Suppressor macrophage treated with lipopolysaccharide for 4 hours (primary cell): ENCODE measurements around the gene TBC1D14.

ENCODE experiments used
- DNase-seq: peaks from one replicate; pipeline ENCODE4 v3.0.0-alpha.2; 2020

The TBC1D14 gene

DNA sequence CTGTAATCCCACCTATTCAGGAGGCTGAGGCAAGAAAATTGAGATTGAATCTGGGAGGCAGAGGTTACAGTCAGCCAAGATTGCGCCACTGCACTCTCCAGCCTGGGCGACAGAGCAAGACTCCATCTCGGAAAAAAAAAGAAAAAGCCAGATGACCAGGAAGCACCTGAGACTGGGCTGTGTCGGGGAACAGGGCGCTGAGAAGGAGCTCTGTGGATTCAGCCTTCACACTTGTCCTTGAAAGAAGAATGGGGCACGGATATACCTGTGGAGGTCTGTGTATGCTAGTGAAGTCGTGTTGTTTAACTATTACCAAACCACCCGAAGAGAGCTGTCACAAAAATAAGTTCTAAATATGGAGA, 94.2 kb downstream of the TBC1D14 start:
- DNase-seq, result no peak

- DNase-seq, result no peak
These were observed 94.7 kb downstream of the TBC1D14 start for GRCh38 chr4:7004331-7004730.

DNA sequence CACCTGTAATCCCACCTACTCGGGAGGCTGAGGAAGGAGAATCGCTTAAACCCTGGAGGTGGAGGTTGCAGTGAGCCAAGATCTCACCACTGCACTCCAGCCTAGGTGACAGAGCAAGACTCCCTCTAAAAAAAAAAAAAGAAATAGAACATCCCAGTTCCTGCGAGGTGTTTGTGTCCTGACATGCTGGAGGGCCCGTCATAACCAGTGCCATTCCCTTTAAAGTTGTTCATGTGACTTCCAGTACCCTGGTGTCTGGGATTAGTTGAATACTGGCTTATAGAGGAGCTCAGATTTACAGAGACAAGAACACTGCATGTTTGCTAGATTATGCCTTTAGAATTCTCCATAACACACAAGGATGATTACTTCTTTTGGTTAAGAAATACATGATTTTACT, 95.9 kb downstream of the TBC1D14 start:
- DNase-seq, result no peak

DNA sequence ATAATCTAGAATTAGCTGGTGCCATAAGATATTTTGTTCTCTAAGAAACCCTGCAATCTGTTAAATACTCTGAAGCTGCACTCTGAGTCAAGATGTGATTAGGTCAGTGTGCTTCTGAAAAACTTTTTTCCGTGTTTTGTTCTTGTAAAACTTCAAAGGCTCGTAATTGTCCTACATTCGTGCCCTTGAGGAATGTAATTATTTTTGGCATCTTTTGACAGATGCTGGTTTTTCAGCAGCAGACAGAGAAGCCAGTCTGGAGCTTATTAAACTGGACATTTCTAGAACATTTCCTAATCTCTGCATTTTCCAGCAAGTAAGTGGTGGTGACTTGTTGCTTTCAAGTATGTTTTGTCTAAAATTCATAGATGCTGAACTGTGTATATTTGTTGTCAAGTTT, 96.8 kb downstream of the TBC1D14 start:
- DNase-seq, result no peak

- no peak for DNase-seq
These were observed 97.7 kb downstream of the TBC1D14 start for GRCh38 chr4:7007142-7007907.

DNA sequence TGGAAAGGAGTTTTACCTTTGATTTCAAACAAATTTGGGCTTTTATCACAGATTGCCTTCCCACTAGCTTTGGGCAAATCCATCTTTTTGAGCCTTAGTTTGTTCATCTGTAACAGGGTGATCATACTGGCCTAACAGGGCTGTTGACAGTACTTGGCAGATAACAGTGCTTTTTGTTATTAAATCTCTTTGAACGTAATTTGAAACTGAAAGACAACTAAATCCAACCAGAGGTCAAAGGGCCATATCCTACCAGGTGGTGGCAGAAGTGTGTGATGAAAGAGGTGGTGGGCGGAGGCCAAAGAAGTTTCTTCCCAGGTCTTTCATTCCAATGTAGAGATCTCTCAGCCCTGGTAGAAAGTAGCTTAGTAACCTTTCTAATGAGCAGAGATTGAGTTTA, 98.3 kb downstream of the TBC1D14 start:
- DNase-seq, result no peak

DNA sequence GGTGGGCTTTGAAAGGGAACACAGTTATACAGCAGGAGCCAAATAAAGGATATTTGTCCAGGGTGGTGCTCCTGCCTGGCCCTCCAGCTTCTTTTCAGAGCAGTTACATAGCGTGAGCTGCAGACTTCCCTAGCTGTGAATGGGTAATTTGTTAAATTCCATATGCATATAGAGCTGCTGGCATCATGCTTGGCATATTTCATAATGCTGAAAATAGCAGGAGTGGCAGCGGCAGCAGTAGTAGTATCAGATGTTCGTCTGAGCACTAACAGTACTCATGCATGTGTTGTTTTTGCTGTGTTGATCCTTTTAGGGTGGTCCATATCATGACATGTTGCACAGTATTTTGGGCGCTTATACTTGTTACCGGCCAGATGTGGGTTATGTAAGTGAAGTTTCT, 99.9 kb downstream of the TBC1D14 start:
- no peak for DNase-seq

GRCh38 chr4:7013175-7013574, 103.5 kb downstream of the TBC1D14 start:
- DNase-seq, result no peak

GRCh38 chr4:7014815-7015214, 105.2 kb downstream of the TBC1D14 start:
- no peak for DNase-seq

DNA sequence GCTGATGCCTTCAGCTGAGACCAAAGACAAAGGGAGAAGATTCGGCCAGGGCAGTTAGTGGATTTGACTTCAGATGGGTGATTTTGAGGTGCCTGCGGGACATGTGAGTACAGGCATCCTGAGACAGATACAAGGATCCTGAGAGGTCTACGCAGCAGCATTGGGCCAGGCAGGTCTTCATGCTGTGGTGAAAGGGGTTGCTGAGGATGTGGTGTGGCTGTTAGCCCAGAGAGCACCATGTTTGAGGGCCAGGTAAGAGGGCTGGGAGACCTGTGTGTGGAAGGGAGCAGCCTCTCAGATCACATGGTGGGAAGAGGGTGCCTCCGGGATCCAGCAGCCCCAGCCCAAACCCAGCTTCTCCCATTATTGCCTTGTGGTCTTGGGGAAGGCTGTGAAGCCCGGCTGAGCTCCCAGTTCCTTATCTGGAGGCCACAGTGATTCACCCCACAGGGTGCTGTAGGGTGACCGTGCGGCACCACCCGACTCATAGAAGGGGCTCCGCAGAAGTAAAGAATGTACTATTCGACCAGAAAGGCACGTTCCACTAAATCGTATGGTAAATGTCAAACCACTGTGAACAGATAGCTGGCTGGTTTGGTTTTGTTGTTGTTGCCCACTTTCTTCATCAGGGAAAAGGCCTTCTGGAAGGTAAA, 105.9 kb downstream of the TBC1D14 start:
- no peak for DNase-seq

- DNase-seq, result no peak
These were observed 106.5 kb downstream of the TBC1D14 start for GRCh38 chr4:7016086-7016485.

DNA sequence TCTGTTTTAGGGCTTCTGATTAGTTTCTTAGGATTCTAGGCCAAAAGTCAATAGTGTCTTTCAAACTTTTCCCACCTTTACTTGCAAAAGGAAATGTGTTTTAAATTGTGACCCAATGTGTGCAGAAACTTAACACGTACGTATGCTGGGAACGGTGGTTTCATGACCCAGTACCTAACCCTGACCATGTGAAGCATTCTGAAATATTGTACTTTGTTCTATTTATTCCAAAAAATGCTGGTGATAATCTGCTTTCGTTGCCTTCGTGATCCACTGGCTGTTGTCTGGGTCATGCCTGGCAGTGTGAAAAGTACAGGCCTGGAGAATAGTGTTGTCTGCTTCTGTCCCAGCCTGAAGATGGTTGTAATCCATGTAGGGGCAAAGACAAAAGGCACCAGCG, 106.9 kb downstream of the TBC1D14 start:
- DNase-seq, result no peak

DNA sequence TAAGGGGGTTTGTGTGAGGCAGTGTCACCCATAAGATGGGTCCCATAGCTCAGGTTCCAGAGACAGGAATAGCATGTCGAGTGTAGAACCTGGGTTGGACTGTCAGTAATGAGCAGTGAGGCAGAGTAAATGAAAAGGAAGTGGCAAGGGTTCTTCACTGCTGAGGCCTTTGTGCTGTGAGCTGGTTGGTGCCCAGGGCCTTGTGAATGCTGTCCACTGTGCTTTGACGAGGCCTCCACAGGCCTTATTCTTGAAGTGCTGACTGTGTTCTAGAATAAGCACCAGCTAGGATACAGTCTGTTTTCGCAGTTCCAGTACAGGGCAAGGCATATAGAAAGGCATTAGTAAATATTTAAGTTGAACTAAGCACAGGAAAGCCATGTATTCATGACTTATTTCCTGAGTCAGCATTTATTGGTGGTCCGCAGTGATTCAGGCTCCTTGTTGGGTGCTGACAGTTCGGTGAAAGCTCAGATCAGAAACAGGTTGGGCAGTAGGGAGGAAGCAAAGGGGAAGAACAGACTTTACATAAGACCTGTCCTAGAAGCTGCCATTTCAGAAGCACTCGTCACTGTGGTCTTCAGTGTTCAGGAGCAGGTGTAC, 107.9 kb downstream of the TBC1D14 start:
- no peak for DNase-seq

DNA sequence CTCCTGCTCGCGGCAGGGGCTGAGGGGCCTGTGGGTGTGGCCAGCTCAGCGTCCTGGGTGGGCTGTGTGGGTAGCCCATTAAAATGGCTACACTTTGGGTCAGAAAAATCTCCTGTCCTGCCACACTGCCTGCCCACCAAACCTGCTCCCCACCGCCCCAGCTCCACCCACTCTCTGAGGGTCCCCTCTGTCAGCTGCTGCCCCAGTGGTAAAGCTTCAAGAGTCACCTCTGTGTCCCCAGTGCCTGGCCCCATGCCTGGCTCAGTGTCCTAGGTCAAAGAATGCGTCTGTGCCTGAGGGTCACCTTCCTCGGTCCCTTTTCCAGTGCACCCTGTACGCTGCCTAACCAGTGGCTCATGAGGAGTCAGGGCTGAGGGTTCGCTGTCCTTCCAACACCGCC, 108.7 kb downstream of the TBC1D14 start:
- DNase-seq, result no peak

- DNase-seq, result no peak
These were observed 109.7 kb downstream of the TBC1D14 start for GRCh38 chr4:7019367-7019766.

- no peak for DNase-seq
These were observed 110.7 kb downstream of the TBC1D14 start for GRCh38 chr4:7020290-7020689.

DNA sequence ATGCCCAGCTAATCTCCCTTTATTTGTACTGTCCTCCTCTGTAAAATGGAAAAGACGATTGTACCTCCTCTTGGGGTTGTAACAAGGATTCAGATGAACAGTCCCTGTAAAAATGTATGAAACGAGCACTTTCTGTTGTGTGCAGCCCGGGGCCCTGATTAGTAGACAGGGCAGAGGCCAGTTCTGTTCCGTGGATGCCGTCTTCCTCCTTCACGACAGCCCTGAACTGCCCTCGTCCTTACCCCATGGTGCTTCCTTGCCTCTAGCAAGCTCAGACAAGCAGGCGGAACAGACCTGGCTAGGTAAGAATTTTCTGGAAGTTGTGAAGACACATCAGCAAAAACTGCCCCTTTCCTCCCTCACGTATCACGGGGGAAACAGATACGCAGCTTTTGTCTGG, 111.2 kb downstream of the TBC1D14 start:
- DNase-seq, result no peak

GRCh38 chr4:7021355-7021754, 111.7 kb downstream of the TBC1D14 start:
- no peak for DNase-seq

DNA sequence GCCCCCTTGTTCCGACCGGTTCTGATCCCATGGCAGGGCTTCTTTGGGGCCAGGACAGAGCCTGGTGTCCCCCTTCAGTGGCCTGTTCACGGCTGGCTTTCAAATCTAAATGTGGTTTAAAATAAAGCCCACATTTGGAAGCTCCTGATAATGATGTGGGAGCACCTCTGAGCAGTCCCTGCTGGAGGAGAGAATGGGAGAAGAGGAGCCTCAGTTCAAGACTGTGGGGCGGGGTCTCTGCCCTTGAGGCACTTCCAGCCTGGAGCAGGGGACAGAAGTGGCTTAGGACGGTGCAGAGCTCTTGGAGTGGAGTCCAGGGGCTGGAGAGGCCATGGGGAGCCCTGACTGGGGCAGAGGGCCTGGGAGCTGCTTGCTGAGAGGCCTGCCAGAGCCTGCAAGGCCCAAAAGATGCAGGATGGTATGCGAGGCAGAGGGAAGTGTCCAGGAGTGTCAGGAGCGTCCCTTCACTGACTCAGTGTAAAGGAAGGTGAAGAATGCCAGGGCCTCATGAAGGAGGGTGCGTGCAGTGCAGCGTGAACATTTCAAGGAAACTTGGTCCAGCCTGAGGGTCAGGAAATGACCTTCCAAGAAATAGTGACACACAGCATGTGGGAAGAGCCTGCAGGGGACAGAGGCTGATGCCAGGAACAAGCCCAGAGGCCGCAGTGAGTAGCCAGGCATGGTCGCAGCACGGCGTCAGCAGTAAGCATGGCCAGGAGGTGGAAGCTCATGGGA, 112.5 kb downstream of the TBC1D14 start:
- DNase-seq, result no peak

GRCh38 chr4:7023486-7023885, 113.9 kb downstream of the TBC1D14 start:
- DNase-seq, result no peak

DNA sequence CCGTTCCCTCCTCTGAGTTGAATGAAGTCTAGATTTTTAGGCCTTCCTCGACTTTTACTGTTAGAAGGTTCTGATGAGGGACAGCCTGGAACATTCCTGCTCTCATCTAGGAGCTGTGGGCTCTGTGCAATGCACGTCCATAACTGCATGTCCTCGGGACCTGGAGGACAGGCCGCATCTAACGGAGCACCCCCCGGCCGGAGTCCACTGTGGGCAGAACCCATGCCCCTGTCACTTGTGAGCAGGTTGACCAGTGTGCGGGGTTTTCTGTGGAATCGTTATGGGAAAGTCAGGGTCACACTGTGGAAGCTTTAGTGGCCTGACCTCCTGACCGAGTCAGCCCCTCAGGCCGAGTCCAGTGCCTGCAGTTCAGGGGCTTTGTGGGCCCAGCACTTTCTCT, 114.3 kb downstream of the TBC1D14 start:
- no peak for DNase-seq

GRCh38 chr4:7024336-7024890, 114.8 kb downstream of the TBC1D14 start:
- DNase-seq, result no peak

- no peak for DNase-seq
These were observed 115.5 kb downstream of the TBC1D14 start for GRCh38 chr4:7025040-7025602.
